GM11168 (cell line): Measurements from ENCODE around the gene PAX5.
"Not testable (repeated sequence)": the region's sequence is repeated elsewhere in the genome, so short reads cannot be mapped to it uniquely, and the experiment has no call there.

Experiments
- in situ Hi-C: fragments of 300-500 bp; cut with MboI; formaldehyde crosslinking; loops from one replicate; pipeline ENCODE4 v1.12.0; 2022; ENCODE audit warnings: low sequenced_read_pairs; ENCODE audit not compliant: unreplicated experiment

Gene PAX5

DNA sequence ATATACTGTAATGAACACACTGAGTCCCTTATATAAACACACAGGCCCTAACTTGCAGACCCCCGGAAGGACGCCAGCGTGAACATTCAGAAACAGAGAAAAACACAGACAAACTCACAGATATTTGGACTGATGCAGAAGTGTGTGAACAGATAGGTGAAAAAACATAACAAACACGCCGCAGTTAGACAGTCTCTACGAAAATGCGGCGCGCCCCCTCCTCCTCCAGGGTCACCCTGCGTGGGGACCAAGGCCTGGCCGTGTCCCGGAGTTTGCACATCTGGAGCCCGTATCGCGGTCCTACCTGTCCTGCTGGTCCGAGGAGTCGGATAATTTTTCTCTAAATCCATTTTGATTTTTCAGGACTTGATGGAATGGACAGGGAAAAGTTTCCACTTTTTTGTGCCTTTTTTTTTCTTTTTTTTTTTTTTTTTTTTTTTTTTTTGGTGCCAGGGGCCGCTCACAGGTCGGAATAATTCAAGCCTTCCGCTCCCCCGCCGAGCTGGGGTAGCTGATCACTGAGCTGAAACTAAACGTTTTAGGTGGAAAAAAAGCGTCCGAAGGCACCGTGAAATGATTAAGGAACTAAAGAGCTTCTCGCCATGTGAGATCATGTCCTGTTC lies at the start of gene PAX5:
Gene PAX5 (minus strand): TSS at position 587 of the 623 bp plus-strand sequence. CDS start 237 bp downstream, at position 350.
- in situ Hi-C loops = no loop called here

GRCh38 chr9:37083654-37084053 lies 49.6 kb upstream of the PAX5 start:
- in situ Hi-C loops = no loop called here

DNA sequence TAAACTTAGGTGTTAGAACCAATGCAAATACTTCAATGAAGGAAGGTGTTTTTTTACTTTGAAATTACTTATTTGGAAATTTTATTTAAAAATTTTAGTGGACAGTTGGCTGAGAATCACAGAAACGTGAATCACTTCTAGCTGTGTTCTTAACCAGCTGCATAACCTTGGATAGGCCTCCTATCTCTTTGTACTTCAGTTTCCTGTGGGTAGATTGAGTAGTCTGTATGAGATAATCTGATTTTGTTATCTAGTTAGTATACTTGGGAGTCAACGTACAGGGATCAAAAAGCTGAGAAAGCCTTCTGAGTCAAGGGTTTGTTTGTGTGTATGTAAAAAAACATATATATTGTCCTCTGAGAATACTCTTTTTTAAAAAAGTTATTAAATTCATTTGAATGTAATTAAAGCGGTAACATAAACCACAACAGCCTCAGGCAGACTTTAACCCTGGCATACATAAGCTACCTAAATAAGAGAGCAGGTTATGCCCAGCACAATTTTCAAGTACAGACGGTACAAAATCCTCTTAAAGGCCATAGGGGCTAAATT lies 48.2 kb upstream of the PAX5 start:
- in situ Hi-C loops = no loop called here

DNA sequence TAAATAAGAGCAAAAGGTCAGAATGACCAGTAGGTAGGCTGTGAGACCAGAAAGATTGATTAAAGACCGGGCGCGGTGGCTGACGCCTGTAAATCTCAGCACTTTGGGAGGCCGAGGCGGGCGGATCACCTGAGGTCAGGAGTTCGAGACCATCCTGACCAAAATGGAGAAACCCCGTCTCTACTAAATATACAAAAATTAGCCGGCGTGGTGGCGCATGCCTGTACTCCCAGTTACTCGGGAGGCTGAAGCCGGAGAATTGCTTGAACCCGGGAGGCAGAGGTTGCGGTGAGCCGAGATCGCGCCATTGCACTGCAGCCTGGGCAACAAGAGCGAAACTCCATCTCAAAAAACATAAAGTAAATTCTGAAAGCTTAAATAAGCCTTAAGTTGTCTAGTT lies 47.4 kb upstream of the PAX5 start:
- in situ Hi-C loops = not testable (repeated sequence)

DNA sequence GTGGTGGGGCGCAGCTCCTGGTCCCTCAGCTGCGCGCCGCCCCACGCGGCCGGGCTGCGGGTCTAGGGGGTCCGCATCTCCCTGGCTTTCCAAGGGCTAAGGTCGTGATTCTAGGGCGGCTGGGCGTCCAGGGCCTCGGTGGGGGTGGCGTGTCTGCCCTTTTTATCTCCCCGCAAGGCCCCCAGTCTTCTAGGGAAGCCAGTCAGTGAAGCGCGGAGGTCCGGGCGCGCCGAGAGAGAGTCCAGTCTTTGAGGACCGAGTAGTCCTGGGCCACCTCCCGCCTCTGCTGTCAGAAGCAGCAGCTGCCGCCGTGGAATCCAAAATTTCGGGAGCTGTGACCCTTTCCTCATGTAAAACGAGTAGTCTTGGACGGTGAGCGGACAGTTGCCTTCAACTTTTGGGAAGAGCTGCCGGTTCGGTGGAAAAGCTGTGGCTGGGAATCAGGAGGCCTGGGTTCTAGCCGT lies 46.1 kb upstream of the PAX5 start:
- in situ Hi-C loops = not testable (repeated sequence)

DNA sequence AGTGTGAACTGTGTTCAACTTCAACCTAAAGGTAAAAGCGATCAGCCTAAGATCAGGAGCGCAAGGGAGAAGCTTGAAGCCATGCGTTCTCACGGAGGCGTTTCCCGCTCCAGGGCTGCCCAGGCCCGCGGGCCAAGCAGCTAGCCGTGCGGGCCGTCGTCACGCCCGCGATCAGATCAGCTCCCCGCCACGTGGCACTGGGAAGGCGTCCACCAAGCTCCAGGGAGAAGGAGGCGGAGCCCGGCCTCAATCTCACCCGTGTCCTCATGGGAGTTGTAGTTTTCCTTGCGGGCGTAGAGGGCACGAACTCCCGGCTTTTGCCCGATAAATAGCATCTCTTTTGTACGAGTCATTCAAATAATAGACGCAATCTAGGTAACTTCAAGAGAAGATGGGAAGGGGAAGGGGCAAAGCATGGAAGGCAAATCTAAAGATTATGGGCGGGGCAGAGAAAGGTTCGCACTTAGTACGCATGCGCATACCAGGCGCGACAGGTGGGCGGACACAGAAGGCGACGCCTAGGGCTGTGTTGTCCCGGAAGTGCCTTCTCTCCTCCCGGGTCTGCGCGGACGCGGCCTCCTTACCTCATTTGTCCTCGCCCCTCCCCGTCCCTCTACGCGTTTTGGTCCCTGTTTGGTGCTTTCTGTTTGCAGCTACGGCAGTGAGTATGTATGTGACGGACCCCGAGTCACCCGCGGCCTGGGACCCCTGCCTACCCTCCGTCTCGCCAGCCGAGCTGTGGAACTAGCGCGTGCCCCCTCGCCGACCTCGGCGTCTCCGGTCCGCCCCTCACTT lies 45.5 kb upstream of the PAX5 start:
- in situ Hi-C loops = no loop called here

GRCh38 chr9:37074790-37075189 lies 40.7 kb upstream of the PAX5 start:
- in situ Hi-C loops = not testable (repeated sequence)

DNA sequence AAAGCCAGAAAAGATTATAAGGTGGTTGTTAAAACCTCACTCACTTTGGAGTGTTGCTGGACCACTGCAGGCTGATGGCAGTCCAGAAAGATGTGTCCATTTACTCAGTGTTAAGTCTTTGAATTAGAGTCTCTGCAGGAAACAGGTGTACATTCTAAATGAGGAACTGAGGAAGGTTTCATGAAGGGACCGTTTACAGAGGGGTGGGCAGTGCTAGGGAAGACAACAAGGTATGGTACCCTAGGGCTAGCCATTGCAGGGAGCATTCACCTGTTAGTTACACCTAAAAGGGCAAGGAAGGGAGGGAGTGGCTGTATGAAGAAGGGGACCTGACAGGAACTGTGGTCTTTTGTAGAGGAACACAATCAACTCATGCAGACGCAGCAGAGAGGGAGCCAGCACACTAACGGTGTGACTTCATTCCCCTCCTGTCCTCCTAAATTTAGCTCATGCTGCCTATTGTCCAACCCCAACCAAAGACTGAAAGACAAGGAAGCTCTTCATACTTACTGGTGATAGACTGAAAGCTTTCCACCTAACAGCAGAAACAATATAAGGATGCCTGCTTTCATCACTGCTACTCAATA lies 32.2 kb upstream of the PAX5 start:
- in situ Hi-C loops = no loop called here

DNA sequence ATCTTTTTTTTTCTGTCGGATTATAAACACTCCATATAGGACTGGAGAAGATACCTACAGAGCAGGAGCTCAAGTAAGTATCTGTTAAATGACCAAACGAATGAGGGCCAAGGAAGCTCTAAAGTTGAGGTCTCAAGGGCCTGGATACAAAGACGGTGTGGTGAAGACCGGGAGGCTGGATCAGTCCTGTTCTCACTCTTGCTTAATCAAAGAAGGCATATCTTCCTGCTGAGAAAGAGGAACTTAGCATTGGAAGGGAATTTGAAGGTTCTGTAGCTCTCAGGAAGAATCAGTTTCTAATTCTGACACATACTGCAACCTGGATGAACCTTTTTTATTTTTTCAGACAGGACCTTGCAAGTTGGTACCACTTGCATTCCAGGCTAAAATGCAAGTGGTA lies 28.3 kb upstream of the PAX5 start:
- in situ Hi-C loops = no loop called here

GRCh38 chr9:37061768-37062167 lies 27.7 kb upstream of the PAX5 start:
- in situ Hi-C loops = no loop called here

DNA sequence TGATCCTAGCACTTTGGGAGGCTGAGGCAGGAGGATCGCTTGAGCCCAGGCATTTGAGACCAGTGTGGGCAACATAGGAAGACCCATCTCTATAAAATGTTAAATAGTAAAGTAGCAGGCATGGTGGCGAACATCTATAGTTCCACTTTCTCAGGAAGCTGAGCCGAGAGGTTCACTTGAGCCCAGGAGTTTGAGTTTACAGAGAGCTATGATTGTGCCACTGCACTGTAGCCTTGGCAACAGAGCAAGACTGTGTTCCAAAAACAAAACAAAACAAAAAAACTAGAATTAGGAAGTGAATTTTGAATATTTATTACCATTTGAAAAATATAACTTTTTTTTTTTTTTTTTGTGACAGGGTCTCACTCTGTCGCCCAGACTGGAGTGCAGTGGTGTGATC lies 26.8 kb upstream of the PAX5 start:
- in situ Hi-C loops = no loop called here

- in situ Hi-C loops = no loop called here
Observed at GRCh38 chr9:37056046-37056920, 22.2 kb upstream of the PAX5 start.

- in situ Hi-C loops = not testable (repeated sequence)
Observed at GRCh38 chr9:37054363-37054720, 20.3 kb upstream of the PAX5 start.

DNA sequence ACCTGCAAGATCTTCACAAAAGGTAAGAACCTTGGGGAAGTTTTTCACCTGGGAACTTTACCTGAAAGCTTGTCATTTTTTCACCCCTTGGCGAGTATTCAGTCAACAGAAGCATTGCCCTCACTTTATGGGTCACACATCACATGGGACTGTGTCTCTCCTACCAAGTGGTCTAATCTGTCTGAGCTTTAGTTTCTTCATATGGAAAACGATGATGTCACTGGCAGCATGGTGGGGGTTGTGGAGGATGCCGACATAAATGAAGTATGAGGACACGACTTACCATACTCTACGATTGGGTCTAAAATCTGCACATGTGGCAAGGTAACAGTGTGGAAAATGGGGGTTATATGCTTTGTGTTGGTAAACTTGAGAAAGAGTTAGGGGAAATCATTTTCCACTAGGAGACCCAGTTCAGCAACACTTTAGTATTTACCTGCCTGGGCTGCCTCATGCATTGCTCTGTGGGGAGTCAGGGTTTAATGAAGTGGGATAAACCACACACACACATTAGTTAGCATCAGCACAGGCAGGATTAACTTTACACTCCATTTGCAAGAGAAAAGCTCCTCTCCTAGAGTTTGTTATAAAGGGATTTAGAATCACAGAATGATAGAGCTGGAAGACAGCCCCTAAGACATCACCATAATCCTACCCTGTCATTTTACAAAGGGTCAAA lies 19.8 kb upstream of the PAX5 start:
- in situ Hi-C loops = no loop called here

DNA sequence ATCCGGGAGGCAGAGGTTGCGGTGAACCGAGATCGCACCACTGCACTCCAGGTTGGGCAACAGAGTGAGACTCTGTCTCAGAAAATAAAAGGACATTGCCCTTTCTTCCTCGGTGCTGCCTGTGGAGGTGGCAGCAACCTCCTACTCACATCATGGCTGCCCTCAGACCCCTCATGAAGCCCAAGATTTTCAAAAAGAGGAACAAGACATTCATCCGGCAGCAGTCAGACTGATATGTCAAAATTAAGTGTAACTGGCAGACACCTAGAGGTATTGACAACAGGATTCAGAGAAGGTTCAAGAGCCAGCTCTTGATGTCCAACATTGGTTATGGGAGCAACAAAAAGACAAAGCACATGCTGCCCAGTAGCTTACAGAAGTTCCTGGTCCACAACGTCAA lies 12.6 kb upstream of the PAX5 start:
- in situ Hi-C loops = no loop called here

- in situ Hi-C loops = no loop called here
Observed at GRCh38 chr9:37042421-37042820, 8.4 kb upstream of the PAX5 start.

GRCh38 chr9:37040508-37041127 lies 6.5 kb upstream of the PAX5 start:
- in situ Hi-C loops = no loop called here

DNA sequence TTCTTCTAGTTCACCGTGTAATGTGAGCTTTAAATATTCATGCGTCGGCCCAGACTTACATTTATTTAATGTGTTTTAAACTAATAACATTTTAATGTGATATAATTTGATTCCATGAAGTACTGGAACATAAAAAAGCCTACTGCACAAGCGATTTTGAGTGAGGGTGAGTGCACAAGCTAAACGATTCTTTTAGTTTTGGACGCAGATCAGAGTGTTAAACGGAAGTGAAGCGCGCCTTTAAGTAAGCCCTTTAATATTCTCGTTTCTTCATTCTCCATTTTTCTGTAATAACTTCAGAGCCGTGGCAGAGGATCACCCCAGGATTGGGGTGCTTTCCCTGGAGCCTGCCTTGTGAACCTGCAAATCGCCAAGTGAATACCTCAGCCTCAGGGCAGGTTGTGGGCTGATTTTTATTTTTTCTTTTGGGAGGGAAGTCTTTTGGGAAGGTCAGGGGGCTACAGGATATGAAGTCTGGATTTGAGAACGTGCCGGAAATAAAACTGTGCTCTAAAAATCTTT lies 4.9 kb upstream of the PAX5 start:
- in situ Hi-C loops = no loop called here

DNA sequence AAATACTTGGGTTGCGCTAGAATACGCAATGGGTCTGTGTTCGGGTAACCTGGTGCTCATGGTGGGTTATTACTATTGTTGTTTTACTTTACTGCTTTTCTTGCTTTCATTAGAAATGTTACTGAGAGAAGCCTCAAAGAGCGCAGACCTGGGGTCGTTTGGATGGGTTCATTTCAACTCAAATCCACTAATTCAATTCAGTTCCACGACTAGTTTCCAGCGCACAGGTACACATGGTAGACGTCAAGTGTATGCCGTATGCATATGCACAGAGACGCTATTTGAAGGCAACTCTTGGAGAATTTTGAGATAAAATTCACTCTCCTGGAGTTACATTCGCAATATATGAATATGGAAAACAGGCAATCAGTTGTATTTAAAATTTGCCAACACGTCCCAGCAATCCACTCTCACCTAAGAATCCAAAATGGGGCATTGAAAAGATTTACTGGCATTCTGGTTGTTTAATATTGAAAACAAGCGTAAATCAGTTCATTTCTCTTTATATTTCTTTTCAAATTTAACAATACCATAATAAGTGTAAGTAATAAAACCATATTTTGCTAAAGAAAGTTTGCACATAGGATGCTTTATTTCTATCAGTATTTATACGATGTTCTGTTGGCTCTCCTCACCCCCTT lies 4.4 kb upstream of the PAX5 start:
- in situ Hi-C loops = no loop called here
